HG02763 (cell line): ENCODE measurements around the gene KRT80.

Experiments used
- ATAC-seq: cut with Tn5 transposase; IDR thresholded peaks from one replicate; pipeline ENCODE4 v1.9.1; 2021; ENCODE audit warnings: mild to moderate bottlenecking, moderate library complexity; ENCODE audit not compliant: unreplicated experiment

Gene KRT80

DNA sequence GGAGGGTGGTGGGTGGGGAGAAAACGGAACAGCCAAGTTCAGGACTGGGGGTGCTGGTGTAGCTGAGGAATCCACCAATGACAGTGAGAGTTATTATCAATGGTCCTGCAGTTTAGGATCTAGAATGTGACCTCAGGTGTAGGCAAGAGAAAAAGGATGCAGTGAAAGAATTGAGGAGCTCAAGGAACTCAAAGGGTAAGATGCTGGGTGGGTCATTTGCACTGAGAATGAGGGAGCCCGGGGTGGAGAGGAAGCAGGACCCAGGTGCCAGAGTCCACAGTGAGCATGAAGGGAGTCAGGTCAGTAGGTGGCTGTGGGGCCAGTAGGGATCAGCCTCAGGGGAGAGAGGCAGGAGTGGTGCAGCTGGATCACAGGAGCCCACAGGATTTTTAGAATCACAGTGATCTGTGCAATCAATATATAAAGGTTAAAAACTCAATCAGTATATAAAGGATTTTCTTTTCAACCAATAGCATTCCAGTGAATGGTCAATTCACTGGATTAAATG, 38.1 kb upstream of the KRT80 start:
- no peak for ATAC-seq

DNA sequence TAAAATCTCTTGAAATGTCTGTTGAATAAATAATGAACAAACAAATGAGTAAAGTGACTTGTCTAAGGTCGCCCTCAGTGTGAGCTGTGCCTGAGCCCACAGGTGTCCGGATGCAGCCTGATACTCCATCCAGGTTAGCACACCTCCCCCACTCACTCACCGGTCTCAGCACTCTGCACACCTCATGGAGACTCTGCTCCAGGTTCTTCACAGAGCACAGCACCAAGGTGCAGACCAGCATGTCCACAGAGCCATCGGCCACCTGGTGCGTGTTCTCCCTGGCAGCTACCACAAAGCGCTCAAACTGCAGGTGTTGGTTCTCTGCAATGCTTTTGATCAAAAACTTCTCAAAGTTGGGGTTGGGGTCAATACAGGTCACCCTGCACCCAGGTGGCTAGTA, 37.1 kb upstream of the KRT80 start:
- ATAC-seq: no peak

DNA sequence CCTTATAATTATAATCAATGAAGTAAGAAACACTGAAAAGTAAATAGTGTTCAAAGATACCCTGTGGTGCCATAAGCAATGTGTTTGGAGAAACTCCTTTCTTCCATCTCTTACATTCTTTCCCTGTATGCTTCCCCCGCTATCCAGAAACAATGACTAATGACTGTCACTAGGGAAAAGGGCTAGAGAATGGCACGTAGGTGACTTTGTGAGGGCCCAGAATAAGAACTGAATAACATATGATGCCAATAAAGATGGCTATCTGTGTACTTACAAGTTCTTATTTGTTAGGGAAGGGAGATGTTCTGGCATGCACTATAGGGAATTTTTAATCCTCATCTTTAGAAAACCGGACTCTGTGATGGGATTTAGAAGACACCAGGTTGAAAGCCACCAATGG, 36.6 kb upstream of the KRT80 start:
- ATAC-seq: no peak

DNA sequence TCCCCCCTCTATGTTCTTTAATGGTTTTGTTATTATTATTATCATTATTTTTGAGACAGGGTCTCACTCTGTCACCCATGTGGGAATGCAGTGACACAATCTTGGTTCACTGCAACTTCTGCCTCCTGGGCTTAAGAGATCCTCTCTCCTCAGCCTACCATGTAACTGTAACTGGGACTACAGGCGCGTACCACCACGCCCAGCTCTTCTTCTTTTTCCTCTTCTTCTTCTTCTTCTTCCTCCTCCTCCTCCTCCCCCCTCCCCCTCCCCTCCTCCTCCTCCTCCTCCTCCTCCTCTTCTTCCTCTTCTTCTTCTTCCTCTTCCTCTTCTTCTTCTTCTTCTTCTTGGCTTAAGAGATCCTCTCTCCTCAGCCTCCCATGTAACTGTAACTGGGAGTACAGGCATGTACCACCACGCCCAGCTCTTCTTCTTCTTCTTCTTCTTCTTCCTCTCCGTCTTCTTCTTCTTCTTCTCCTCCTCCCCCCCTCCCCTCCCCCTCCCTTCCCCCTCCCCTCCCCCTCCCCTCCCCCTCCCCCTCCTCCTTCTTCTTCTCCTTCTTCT, 35.9 kb upstream of the KRT80 start:
- no peak for ATAC-seq

DNA sequence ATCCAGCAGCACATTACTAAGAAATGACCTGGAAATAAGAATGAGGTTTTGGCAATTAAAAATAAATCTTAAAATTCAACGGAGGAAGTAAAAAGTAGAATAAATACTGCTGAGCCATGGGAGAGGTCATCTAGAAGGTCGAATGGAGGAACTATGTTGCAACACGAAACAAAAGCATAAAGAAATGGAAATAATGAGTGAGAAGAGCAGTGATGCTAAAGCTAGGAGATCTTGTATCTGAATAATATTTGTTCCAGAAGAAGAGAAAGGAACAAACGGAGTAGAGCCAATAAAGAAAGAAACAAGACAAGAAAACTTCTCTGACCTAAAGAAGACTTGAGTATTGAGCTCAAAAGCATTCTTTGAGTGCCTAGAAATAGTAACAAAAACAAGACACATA, 34.6 kb upstream of the KRT80 start:
- ATAC-seq: no peak

DNA sequence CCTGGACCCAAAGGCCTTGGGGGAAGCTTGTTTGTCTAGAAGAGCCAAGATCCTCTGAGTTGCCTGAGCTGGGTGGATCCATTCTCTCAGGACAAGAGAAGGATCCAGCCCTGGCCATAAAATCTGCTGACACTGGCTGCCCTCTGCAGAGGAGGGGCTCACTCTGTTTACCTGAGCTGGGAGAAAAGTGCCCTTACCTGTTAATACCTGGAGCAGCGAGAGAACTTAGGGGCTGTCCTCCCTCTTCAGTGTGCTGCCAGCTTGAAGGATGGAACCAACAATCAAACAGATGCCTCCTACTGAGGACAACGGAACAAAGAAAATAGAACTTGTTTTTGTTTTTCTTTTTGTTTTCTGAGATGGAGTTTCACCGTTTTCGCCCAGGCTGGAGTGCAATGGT, 33.9 kb upstream of the KRT80 start:
- ATAC-seq: no peak

DNA sequence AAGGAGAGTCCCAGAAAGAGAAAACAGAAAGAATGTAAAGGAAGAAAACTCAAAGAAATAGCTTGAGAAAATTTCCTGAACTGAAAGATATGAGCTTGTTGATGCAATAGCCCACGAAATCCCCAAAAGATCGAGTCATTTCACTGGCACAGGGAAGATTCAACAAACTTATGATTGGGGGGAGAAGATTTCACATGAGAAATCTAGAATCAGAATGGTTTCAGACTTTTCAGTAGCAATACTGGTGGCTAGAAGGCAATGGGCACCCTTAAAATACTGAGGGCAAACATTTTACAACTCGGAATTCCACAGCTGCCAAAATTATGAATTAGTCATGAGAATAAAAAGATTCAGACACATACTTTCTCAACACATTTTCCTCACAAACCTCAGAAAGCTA, 32.3 kb upstream of the KRT80 start:
- no peak for ATAC-seq

DNA sequence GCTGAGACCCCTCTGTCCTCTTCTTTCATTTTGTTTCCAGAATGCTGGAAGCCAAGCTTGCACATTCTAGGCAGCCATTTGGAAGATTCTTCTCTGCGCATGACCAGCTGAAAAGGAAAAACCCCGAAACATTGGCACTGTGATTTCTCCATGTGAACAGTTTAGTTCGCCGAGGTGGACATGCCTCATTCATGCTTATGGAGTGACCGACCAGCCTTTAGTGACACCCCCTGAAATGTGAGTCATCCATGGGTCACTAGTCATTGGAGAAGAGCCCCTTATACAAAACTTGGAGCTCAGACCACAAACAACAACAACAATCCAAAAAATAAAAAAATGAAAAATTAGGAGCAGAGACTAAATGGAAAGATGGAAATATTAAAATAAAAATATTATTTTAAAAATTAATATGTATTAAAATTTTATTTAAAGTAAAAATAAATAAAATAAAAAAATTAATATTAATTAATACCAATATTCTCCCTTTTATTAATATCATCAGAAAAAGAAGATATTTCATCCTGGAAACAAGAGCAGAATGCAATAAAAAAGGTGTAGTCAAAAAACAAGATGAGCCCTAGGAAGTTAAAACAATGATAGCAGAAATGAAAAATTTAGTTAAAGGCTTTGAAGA, 31.7 kb upstream of the KRT80 start:
- ATAC-seq: no peak

DNA sequence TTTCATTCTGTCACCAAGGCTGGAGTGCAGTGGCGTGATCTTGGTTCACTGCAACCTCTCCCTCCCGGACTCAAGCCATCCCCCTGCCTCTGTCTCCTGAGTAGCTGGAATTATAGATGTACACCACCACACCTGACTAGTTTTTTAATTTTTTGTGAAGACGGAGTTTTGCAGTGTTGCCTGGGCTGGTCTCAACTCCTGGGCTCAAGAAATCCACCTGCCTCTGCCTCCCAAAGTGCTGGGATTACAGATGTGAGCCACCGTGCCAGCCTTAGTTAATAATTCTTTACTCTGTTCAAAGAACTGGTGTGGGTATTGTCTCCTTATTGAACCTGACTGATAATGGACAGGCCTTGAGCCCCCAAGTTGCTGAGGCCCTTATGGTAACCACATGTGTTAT, 30.9 kb upstream of the KRT80 start:
- no peak for ATAC-seq

DNA sequence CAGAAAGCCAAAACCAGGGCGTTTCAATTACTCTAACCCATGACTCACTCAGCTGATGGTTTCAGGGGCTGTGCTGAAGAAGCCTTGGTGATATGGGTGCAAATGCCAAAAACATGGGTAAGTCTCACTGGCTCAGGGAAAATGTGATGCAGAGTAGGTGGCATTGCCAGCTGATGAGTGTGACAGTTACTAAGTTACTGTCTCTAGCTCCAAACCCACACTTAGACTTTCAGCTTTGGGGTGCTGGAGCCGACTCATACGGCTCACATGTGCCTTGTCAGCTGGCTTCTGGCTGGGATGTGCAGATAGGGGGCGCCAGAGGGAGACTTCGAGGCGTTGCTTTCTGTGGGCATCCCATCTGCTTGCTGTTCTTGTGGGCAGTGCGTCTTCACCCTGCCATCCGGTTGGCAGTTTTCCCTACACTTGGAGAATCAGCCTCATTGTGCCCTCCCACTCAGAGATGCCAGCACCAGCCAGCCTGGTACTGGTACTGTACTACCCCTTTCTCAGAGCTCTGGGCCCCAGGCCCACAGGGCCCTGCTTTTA, 30.2 kb upstream of the KRT80 start:
- no peak for ATAC-seq

DNA sequence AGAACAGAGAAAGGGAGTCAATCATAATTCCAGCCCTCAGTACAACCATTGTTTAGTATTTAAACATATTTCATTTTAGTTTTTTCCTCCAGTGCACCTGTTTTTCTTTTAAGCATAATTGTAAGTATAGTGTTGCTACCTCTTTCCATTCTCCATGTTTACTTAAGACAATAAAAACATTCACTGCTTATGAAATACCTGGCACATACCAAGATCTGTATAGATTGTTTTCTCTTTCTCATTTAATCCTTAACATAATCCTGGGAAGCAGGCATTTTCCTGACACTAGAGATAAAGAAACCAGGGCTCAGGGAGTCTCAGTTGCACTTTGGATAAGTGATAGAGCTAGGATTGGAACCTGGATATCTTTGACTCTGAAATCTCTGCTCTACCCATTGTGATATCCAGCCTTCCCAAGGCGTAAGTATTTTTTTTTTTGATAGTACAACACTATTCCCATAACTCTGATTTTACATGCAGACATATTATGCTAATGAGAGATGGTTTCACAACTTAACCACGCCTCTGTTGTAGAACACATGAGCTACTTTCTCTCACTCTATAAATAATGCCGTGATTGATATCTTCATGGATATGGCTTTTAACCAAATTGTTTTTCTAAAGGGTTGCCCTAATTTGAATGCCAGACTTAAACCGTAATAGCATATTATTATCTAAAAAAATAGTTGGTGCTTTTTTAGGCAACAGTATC, 29.4 kb upstream of the KRT80 start:
- no peak for ATAC-seq

DNA sequence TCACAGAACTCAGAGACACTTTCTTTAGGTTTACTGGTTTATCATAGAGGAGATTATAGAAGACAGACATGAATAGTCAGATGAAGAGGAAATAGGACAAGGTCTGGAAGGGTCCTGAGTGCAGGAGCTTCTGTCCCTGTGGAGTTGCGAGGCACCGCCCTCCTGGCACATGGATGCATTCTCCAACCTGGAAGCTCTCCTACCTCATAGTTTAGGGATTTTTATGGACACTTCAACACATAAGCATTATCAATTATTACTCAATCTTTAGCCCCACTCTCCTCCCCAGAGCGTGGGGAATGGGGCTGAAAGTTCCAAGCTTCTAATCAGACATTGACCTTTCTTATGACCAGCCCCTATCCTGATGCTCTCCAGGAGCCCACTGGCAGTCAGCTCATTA, 28.7 kb upstream of the KRT80 start:
- ATAC-seq: no peak

DNA sequence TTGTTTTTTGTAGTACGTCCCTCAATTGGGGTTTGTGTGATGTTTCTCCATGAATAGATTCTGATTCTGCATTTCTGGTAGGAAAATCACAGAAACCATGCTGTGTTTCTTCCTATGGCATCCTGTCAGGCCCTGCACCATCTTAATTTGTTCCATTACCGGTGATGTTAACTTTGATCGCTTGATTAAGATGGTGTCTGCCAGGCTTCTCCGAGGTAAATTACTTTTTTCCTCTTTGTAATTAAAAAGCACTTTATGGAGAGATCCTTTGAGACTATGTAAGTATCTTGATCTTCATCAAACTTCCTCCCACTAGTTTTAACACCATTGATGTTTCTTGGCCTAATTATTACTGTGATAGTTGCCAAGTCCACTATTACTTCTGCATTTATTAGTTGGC, 26.2 kb upstream of the KRT80 start:
- ATAC-seq: no peak

DNA sequence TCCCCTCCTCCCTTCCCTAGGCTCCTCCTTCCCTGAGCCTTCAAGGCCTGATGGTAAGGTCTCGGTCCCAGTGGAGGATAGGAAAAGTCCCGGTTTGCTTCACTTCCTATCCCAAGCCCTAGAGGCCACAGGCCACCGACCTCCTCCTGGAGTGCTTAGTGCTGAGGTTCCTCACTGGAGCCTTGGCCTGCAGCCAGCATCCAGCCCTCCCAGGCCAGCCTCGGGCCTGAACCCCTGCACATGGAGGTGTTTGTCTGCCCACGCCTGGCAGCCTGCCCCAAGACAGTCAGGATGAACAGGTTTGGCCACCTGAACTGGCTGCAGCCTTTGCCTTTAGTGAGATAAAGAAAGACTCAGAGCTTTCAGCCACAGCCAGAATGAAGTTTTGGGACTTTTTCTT, 25.4 kb upstream of the KRT80 start:
- no peak for ATAC-seq

DNA sequence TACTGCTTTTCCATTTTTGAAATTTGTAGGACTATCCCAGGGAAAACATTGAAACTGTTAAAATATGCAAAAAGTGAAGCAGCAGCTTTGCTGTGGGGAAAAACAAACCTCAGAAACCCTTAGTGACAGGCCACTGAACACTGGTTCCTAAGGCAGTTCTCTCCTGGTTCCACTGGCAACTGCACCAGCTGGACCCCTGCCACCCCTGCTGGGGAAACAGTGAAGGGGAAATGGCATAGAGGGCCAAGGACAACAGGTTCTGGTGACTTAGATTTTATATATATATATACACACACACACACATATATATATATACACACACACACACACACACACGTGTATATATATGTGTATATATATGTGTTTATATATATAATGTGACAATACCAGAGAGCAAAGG, 25.0 kb upstream of the KRT80 start:
- no peak for ATAC-seq

DNA sequence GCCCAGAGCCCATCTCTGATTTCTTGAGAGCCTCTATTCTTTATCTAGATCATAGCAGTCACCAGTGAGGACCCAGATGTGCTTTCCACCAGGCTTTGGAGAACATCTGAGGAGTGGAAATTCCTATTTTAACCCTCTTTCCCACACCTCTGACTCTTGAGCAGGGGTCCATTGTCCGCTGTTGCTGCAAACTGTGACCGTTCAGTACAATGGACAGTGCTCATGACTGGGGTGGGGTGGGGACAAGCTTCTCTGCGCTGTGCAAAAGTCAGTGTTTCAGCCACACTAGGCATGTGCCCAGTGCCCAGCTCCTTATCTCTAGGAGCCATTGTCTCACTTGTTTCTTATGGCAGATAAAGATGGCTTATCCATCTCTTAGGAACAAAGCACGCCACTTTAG, 24.3 kb upstream of the KRT80 start:
- no peak for ATAC-seq

DNA sequence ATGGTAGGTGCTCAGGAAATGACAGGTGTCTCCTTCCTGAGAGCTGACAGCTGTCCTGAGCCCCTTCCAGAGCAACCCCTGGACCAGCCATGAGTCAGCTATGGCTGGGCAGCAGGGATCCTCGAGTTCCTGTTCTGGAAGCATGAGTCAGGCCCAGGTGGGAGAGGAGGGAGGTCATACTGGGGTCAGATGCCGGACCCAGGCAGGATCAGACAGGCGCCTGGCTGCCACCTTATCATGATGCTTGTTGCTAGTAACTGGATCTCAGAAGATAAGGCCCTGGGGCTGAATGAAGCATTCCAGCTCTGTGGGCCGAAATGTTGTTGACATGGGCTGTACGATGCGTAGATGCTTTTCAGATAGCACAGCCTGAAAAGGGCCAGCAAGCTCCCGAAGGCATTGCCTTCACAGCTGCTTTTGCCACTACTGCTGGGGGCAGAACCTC, 23.8 kb upstream of the KRT80 start:
- no peak for ATAC-seq

DNA sequence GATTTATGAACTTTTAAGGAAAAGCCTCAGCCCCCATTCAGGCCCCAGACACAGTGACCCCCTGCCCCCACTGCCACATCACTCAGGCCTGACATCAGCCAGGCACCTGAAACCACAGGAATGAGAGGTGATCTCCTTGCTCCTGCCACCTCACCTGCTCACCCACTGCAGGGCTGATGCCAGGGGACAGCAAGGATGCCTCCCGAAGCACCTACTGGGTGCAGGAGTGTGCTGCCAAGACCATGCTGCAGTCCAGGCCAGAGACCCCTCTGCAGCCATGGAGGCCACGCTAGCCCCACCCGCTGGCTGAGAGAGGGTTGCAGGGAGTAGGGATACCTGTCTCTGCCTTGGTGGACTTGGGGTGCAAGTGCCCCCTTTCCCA, 22.6 kb upstream of the KRT80 start:
- ATAC-seq: no peak

DNA sequence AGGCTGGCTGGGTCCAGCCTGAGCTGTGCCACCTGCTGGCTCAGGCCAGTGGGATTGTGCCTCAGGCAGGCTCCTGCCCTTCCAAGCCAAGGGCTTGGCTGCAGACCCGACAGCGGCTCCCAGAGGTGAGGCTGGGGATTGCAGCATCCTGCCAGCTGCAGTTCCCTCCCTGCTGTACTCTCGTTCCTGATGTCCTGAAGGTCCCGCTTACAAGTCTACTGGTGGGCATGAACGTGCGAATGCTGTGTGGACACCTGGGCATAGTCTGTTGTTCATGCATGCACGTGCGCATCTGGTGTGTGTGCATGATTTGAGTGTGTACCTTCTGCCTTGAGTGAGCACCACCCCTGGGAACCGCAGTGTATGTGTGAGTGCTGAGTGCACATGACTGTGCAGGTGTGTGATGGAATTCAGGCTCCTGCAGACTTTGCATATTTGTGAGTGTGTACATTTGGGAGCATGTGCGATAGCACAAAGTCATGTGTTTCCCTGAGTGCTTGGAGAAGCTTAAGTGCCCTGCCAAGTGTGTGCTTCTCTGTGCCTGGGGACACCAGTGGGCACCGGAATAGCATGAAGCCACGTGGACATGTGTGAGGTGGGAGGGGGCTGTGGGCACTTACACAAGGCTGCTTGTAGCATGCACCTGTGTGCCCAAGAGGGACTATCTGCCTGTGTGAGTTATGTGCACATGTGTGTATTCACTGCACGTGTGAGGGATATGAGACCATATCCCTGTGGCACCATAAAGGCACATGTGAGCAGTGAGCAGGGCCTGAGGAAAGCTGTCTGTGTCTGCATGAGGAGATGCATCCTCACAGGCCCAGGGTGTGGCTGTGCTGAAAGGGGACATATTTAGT, 22.0 kb upstream of the KRT80 start:
- no peak for ATAC-seq

DNA sequence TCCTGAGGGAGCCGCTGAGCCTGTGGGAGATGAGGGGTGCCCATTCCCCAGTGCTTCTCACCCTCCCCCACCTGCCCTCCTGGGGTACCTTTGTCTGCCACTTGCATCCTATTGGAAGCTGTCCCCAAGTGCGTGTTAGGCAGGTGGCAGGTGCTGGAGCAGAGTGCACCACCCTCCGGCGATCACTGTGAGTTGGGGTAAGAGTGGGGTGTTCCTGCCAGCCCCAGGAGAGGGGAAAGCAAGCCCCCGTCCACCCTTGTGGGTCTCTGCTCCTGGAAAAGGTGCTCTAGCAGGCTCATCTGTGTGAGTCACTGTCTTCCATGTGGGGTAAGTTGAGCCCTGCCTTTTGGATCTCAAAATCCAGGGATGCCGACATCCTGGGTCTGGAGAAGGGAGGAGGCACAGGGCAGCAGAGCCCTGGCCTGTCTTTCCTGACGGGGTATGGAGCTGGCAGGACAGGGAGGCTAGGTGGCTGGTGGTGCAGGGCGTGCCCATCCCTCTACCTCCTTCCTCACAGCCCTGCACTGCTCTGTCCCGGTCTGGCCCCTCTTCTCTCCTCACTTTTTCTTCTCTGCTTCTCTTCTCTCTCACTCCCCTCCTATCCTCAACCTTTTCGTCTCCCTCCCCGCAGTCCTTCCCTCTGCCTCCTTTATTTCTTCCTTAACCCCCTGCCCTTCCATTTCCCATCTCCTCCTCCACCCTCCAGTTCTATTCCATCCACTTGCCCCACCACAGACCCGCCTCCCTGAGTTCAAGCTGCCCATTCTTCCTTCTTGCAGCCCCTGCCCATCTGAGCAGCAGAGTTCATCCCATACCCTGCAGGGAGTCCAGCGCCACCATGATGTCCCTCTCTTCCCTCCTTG, 21.1 kb upstream of the KRT80 start:
- no peak for ATAC-seq
